PC-3 (cell line): ENCODE data around the gene SDC1. TPM values are rescaled to one million over a fixed set of nuclear protein-coding genes. Genes with fewer than 3 reads are reported as not detected.

Experiments used
- ATAC-seq: fragments of 200-7000 bp; cut with Tn5 transposase; 2 replicates; pipeline ENCODE4 v1.9.1; 2020; ENCODE audit warnings: mild to moderate bottlenecking, moderate library complexity
- BruUV-seq: library from RNA; stranded (reverse); fragments of 400-500 nt; replicated peaks from 2 replicates; lab custom pipeline; 2021; lab: Mats Ljungman, UMichigan
- CTCF ChIA-PET: fragments of 300-600 bp; sonication (Branson Sonifier 250); formaldehyde crosslinking; loops from one replicate; lab custom pipeline; 2022; ENCODE audit warnings: antibody characterized with exemption; lab: Charles Lee
- POLR2A ChIA-PET: fragments of 300-600 bp; sonication (Branson Sonifier 250); formaldehyde crosslinking; loops from one replicate; lab custom pipeline; 2022; ENCODE audit warnings: antibody characterized with exemption; ENCODE audit not compliant: unreplicated experiment; lab: Charles Lee
- DNase-seq: peaks from one replicate; pipeline ENCODE4 v3.0.0-alpha.2; 2015
- H2AFZ ChIP-seq: fragments of 300-600 bp; sonication (generic); 2 replicates; pipeline ENCODE4 v1.6.0; 2016; ENCODE audit warnings: antibody characterized with exemption, low read length
- H3F3A ChIP-seq: fragments of 300-600 bp; sonication (generic); one replicate; pipeline ENCODE4 v1.6.0; 2017; ENCODE audit warnings: antibody characterized with exemption, low read length, control low read depth, mild to moderate bottlenecking; ENCODE audit not compliant: unreplicated experiment
- H3K27ac ChIP-seq: fragments of 300-600 bp; sonication (generic); 2 replicates; pipeline ENCODE4 v1.5.1; 2016; ENCODE audit warnings: mild to moderate bottlenecking, low read length
- H3K27me3 ChIP-seq: fragments of 300-600 bp; sonication (generic); 2 replicates; pipeline ENCODE4 v1.6.1; 2016; ENCODE audit warnings: low read length, mixed read lengths
- H3K36me3 ChIP-seq: fragments of 300-600 bp; sonication (generic); 2 replicates; pipeline ENCODE4 v1.6.1; 2016; ENCODE audit warnings: low read depth, mixed run types, low read length, mixed read lengths
- H3K4me1 ChIP-seq: fragments of 300-600 bp; sonication (generic); 2 replicates; pipeline ENCODE4 v1.5.1; 2016; ENCODE audit warnings: low read length; ENCODE audit not compliant: insufficient read depth
- H3K4me2 ChIP-seq: fragments of 300-600 bp; sonication (generic); 2 replicates; pipeline ENCODE4 v1.6.0; 2016; ENCODE audit warnings: low read length
- H3K4me3 ChIP-seq: fragments of 300-600 bp; sonication (generic); 2 replicates; pipeline ENCODE4 v1.5.1; 2016; ENCODE audit warnings: mild to moderate bottlenecking, low read length, mixed read lengths
- H3K79me2 ChIP-seq: fragments of 300-600 bp; sonication (generic); 2 replicates; pipeline ENCODE4 v1.6.1; 2017; ENCODE audit warnings: low read length, mixed read lengths
- H3K9ac ChIP-seq: fragments of 300-600 bp; sonication (generic); 2 replicates; pipeline ENCODE4 v1.6.0; 2016; ENCODE audit warnings: mild to moderate bottlenecking, low read length
- H3K9me2 ChIP-seq: fragments of 300-600 bp; sonication (generic); replicated peaks from 2 replicates; pipeline ENCODE4 v1.6.1; 2016; ENCODE audit warnings: mixed run types, low read length, mixed read lengths
- H3K9me3 ChIP-seq: fragments of 300-600 bp; sonication (generic); 2 replicates; pipeline ENCODE4 v1.6.1; 2016; ENCODE audit warnings: low read length, mixed read lengths
- H4K20me1 ChIP-seq: fragments of 300-600 bp; sonication (generic); 2 replicates; pipeline ENCODE4 v1.6.1; 2016; ENCODE audit warnings: low read length, mixed read lengths
- EZH2 ChIP-seq: fragments of 300-600 bp; sonication (generic); IDR thresholded peaks from one replicate; pipeline ENCODE4 v1.6.1; 2017; ENCODE audit warnings: antibody characterized with exemption, mild to moderate bottlenecking, low read length; ENCODE audit not compliant: unreplicated experiment
- EZH2phosphoT487 ChIP-seq: fragments of 300-600 bp; sonication (generic); IDR thresholded peaks from 2 replicates; pipeline ENCODE4 v1.6.1; 2018; ENCODE audit warnings: mild to moderate bottlenecking, antibody characterized with exemption, low read length, borderline replicate concordance
- intact Hi-C: fragments of 100-400 bp; cut with micrococcal nuclease; formaldehyde crosslinking; loops from 2 replicates; pipeline ENCODE4 v1.9.0; 2023
- total RNA-seq: library from RNA; depleted of rRNA; stranded (reverse); fragments of >200 nt; gene quantifications from 2 replicates; pipeline ENCODE4 v1.2.3, GENCODE V29; 2014
- TF ChIP-seq, protein P1 (sequence below): fragments of 300-600 bp; sonication (generic); conservative IDR thresholded peaks from 2 replicates; pipeline ENCODE4 v1.5.1; 2017; ENCODE audit warnings: antibody characterized with exemption, low read depth, mild to moderate bottlenecking, low read length

Gene SDC1
- total RNA-seq, 1 experiment from 2014 or later, result 358 TPM

DNA sequence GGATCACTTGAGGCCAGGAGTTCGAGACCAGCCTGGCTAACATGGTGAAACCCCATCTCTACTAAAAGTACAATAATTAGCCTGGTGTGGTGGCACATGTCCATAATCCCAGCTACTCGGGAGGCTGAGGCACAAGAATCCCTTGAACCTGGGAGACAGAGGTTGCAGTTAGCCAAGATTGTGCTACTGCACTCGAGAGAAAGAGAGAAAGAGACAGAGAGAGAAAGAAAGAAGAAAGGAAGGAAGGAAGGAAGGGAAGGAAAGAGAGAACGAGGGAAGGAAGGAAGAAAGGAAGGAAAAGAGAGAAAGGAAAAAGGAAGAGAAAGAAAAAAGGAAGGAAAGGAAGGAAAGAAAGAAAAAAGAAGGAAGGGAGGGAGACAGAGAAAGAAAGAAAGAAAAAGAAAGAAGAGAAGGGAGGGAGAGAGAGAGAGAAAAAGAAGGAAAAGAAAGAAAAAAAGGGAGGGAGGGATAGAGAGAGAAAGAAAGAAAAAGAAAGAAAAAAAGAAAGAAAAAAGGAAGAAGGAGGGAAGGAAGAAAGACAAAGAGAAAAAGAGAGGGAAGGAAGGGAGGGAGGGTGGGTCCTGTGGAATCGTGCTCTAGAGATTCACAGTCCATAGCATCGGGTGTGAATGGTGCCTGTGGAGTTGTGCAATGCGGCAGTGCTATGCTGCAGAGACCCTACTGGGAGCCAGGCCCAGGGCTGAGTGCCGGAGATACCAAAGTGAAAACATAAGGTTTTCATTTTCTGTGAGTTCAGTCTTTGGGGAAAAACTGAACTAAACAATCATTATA is 4.6 kb upstream of the SDC1 start:
- Histone ChIP-seq H3K27ac (peak overlapping the region; percentile 98; the same call in 1 of the 2 replicates), H2AFZ (no peak overlapping the region), H3K9me3 (no peaks in the 10 kb centered on the region), H3F3A (peaks cover 10% of the 10 kb centered on the region), H4K20me1 (no peaks in the 10 kb centered on the region), H3K27me3 (no peaks in the 10 kb centered on the region), H3K4me1 (peaks cover 45% of the 10 kb centered on the region), H3K36me3 (no peaks in the 10 kb centered on the region), H3K9ac (no peak overlapping the region), H3K4me2 (no peak overlapping the region), H3K79me2 (peaks cover 4% of the 10 kb centered on the region), H3K4me3 (no peak overlapping the region), H3K9me2 (no peaks in the 10 kb centered on the region)
- intact Hi-C loops, result loop anchor here (2.0 kb wide), 1 partner anchor 275 kb away; no protein-coding TSS in a partner anchor
- DNase-seq (no peak), ATAC-seq (no peak)
- POLR2A ChIA-PET, result no interaction called here
- BruUV-seq, result no TSS peak
- TF ChIP-seq, protein P1, sequence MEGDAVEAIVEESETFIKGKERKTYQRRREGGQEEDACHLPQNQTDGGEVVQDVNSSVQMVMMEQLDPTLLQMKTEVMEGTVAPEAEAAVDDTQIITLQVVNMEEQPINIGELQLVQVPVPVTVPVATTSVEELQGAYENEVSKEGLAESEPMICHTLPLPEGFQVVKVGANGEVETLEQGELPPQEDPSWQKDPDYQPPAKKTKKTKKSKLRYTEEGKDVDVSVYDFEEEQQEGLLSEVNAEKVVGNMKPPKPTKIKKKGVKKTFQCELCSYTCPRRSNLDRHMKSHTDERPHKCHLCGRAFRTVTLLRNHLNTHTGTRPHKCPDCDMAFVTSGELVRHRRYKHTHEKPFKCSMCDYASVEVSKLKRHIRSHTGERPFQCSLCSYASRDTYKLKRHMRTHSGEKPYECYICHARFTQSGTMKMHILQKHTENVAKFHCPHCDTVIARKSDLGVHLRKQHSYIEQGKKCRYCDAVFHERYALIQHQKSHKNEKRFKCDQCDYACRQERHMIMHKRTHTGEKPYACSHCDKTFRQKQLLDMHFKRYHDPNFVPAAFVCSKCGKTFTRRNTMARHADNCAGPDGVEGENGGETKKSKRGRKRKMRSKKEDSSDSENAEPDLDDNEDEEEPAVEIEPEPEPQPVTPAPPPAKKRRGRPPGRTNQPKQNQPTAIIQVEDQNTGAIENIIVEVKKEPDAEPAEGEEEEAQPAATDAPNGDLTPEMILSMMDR, result no peak
- TF ChIP-seq EZH2phosphoT487 (no peak), EZH2 (no peak)
- CTCF ChIA-PET, result no interaction called here

DNA sequence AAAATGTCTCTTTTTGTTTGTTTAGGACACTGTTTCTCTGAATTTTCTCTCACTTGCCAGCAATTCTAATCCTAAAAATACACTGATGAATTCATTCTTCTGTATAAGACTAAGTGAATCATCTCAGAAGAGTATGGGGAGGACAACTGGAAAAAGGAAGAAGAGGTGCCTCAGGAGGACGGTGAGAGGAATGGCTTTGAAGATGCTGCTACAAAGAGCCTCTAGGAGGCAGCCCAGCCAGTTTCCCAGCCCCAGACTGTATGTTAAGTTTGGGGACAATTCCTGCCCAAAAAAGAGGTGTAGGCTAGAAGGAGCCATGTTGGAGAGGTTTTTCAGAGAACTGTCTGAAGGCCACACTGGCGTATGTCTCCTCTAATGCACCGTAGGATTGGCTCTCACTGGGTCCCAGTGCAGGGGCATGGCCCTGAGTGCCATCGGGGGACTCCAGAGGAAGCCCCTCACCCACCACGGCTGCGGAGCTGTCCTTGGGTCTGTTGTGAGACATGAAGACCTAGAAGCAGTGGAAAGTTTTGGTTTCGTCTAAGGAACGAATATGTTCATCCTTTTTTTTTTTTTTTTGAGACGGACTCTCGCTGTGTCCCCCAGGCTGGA is 3.1 kb upstream of the SDC1 start:
- H3K27ac ChIP-seq, result no peak overlapping the region
- no peak overlapping the region for H3K4me2 ChIP-seq
- H2AFZ ChIP-seq, result no peak overlapping the region
- peaks cover 19% of the 10 kb centered on the region for H3K79me2 ChIP-seq
- H3K4me3 ChIP-seq, result no peak overlapping the region
- H3K27me3 ChIP-seq, result no peaks in the 10 kb centered on the region
- no TSS peak for BruUV-seq
- TF ChIP-seq, protein P1, result no peak
- TF ChIP-seq EZH2 (no peak), EZH2phosphoT487 (no peak)
- no peaks in the 10 kb centered on the region for H3K36me3 ChIP-seq
- no peaks in the 10 kb centered on the region for H3K9me3 ChIP-seq
- DNase-seq, result no peak
- ChIA-PET CTCF (no interaction called here), POLR2A (no interaction called here)
- no peaks in the 10 kb centered on the region for H4K20me1 ChIP-seq
- no peak overlapping the region for H3K9ac ChIP-seq
- ATAC-seq, result no peak
- H3F3A ChIP-seq, result peaks cover 10% of the 10 kb centered on the region
- H3K9me2 ChIP-seq, result no peaks in the 10 kb centered on the region
- peaks cover 31% of the 10 kb centered on the region for H3K4me1 ChIP-seq
- intact Hi-C loops, result no loop called here
